ENCODE data around the gene HOXD12.

DNA sequence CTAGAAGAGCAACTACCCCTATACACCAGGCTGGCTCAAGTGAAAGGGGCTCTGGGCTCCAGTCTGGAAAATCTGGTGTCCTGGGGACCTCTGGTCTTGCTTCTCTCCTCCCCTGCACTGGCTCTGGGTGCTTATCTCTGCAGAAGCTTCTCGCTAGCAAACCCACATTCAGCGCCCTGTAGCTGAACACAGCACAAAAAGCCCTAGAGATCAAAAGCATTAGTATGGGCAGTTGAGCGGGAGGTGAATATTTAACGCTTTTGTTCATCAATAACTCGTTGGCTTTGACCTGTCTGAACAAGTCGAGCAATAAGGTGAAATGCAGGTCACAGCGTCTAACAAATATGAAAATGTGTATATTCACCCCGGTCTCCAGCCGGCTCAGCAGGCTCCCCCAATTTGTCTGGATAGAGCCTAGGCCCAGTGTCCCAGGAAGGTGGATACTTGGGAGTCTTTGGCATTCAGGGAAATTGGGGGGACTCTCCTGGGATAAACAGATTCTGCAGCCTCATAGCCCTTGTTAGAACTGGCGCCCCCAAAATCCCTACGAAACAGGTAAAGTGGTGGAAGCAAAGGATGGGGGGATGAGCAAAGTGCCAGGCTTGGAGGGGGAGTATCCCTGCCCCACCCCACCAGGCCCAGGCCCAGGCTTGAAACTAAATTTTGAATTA lies 49.3 kb downstream of the HOXD12 start:
- TF ChIP-seq, protein P1, sequence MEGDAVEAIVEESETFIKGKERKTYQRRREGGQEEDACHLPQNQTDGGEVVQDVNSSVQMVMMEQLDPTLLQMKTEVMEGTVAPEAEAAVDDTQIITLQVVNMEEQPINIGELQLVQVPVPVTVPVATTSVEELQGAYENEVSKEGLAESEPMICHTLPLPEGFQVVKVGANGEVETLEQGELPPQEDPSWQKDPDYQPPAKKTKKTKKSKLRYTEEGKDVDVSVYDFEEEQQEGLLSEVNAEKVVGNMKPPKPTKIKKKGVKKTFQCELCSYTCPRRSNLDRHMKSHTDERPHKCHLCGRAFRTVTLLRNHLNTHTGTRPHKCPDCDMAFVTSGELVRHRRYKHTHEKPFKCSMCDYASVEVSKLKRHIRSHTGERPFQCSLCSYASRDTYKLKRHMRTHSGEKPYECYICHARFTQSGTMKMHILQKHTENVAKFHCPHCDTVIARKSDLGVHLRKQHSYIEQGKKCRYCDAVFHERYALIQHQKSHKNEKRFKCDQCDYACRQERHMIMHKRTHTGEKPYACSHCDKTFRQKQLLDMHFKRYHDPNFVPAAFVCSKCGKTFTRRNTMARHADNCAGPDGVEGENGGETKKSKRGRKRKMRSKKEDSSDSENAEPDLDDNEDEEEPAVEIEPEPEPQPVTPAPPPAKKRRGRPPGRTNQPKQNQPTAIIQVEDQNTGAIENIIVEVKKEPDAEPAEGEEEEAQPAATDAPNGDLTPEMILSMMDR (IDR thresholded peaks at IDR 0.05; ENCODE audit: low read depth, low read length) = no peak
- TF ChIP-seq POLR2A (IDR thresholded peaks at IDR 0.05; ENCODE audit: extremely low read depth, insufficient read length) = no peak
- no peak for TF ChIP-seq MAX (IDR thresholded peaks at IDR 0.05; ENCODE audit: low read depth, low read length)
- TF ChIP-seq MYC (IDR thresholded peaks at IDR 0.05; ENCODE audit: low read depth, low read length) = no peak
